Right lobe of liver (tissue), 6 donors: ENCODE measurements around the gene CFTR. TPM values are rescaled to one million over a fixed set of nuclear protein-coding genes. Genes with fewer than 3 reads are reported as not detected.

Experiments used
- ATAC-seq, 4 donors: fragments of 200-7000 bp; cut with Tn5 transposase; one replicate each; pipeline ENCODE4 v1.9.1; 2020; ENCODE audit warnings: mild to moderate bottlenecking in 4 of 4, moderate library complexity in 4 of 4
- DNase-seq, 3 donors: peaks; one replicate each; pipeline ENCODE4 v3.0.0-alpha.2; 2020
- H3K27ac ChIP-seq, 3 donors: fragments of 200-600 bp; one replicate each; pipeline ENCODE4 v1.8.0; 2022
- H3K27me3 ChIP-seq, 2 donors: fragments of 200-600 bp; one replicate each; pipeline ENCODE4 v1.8.0; 2022
- H3K36me3 ChIP-seq, 4 donors: fragments of 200-600 bp; sonication (generic) in 1 of 4; one replicate each; pipeline versions ENCODE4 v1.5.1 to v1.8.0; 2017 to 2022; ENCODE audit warnings: control low read depth in 1 of 4
- H3K4me1 ChIP-seq, 4 donors: fragments of 200-600 bp; sonication (generic) in 1 of 4; one replicate each; pipeline versions ENCODE4 v1.5.1 to v1.8.0; 2017 to 2022; ENCODE audit warnings: control low read depth in 1 of 4
- H3K4me3 ChIP-seq, 3 donors: fragments of 200-600 bp; one replicate each; pipeline ENCODE4 v1.8.0; 2022
- H3K9me3 ChIP-seq, 4 donors: fragments of 200-600 bp; sonication (generic) in 1 of 4; one replicate each; pipeline versions ENCODE4 v1.5.1 to v1.8.0; 2017 to 2022; ENCODE audit warnings: control low read depth in 1 of 4
- POLR2A ChIP-seq: fragments of 450-650 bp; IDR thresholded peaks from one replicate; pipeline ENCODE4 v1.6.1; 2017; ENCODE audit warnings: antibody characterized with exemption, mild to moderate bottlenecking
- WGBS: methylation state at CpG from one replicate; pipeline ENCODE4 v1.1.6; 2018; ENCODE audit warnings: low coverage, low lambda C conversion rate; ENCODE audit not compliant: insufficient coverage; ENCODE audit errors: missing lambda C conversion rate; 5-methylcytosine and 5-hydroxymethylcytosine counted together
- intact Hi-C, 2 donors: fragments of 100-400 bp; cut with DNase I; formaldehyde crosslinking; loops; one replicate each; pipeline versions ENCODE4 v1.11.2 to v1.14.1; 2022
- long read RNA-seq: library from polyadenylated mRNA; unstranded; transcript quantifications from one replicate; pipeline ENCODE4 v2.0.0, GENCODE V29; 2019
- total RNA-seq, 6 experiments: library from RNA; depleted of rRNA in 2 of 6; stranded (reverse); fragments of >200 nt in 2 of 6; fragmentation: NEBNext Ultra II Directional in 3 of 6; extraction: Animal tissue kit (Norgen Biotek cat#: 25700) in 3 of 6; gene quantifications; one replicate each; pipeline versions ENCODE4 v1.1.0 to v1.2.4, GENCODE V29; 2016 to 2023
- TF ChIP-seq, protein P1 (sequence below), 4 donors: fragments of 200-600 bp in 3 of 4; fragments of 450-650 bp in 1 of 4; IDR thresholded peaks; one replicate each; pipeline versions ENCODE4 v1.5.1 to v1.8.0; 2016 to 2022; ENCODE audit warnings: antibody characterized with exemption in 4 of 4, mild to moderate bottlenecking in 2 of 4
- donor health status: DM: no; HTN: yes; CAD: no.
- donor health status: DM: no; HTN: no; CAD: no.
- donor health status: DM: no; HTN: no; CAD: no.
- donor health status: DM: no; HTN: yes; CAD: no.
- donor health status: DM: no; HTN: yes; CAD: no.

Gene CFTR
- 1 to 10 TPM in 4 of 6 experiments, under 1 TPM in 2; 0.50 to 4.5 (median 1.5) TPM for total RNA-seq
- long read RNA-seq = 0 reads

- Histone ChIP-seq H3K4me3 (peak within 1 kb of the TSS in 2 of 3 donors; percentile 24 to 28), H3K27ac (no peak within 1 kb of the TSS), H3K4me1 (peaks cover 0 to 3% (median 0%) of the 10 kb centered on the region in 4 donors), H3K36me3 (no peaks in the 10 kb centered on the region), H3K27me3 (peaks cover 0 to 5% of the 10 kb centered on the region in 2 donors), H3K9me3 (no peaks in the 10 kb centered on the region)
- TF ChIP-seq, protein P1, sequence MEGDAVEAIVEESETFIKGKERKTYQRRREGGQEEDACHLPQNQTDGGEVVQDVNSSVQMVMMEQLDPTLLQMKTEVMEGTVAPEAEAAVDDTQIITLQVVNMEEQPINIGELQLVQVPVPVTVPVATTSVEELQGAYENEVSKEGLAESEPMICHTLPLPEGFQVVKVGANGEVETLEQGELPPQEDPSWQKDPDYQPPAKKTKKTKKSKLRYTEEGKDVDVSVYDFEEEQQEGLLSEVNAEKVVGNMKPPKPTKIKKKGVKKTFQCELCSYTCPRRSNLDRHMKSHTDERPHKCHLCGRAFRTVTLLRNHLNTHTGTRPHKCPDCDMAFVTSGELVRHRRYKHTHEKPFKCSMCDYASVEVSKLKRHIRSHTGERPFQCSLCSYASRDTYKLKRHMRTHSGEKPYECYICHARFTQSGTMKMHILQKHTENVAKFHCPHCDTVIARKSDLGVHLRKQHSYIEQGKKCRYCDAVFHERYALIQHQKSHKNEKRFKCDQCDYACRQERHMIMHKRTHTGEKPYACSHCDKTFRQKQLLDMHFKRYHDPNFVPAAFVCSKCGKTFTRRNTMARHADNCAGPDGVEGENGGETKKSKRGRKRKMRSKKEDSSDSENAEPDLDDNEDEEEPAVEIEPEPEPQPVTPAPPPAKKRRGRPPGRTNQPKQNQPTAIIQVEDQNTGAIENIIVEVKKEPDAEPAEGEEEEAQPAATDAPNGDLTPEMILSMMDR (IDR thresholded peaks at IDR 0.05) = no peak
- TF ChIP-seq POLR2A = no peak
- WGBS = 10% methylated on average over 37 of the region's 45 CpGs
- intact Hi-C loops = no loop called here
- DNase-seq (peak; percentile 22 to 55 (median 47)), ATAC-seq (peak; percentile 49 to 85 (median 58))
Measured at GRCh38 chr7:117479225-117480054, at the start of gene CFTR. TSS of gene CFTR (plus strand) at chr7:117480025. CDS start at chr7:117480095, 70 bp downstream.

- Histone ChIP-seq H3K9me3 (no peaks in the 10 kb centered on the region), H3K27me3 (no peaks in the 10 kb centered on the region), H3K4me3 (no peak overlapping the region), H3K36me3 (no peaks in the 10 kb centered on the region), H3K27ac (no peak overlapping the region), H3K4me1 (no peaks in the 10 kb centered on the region)
- DNase-seq (no peak), ATAC-seq (peak in 2 of 4 donors; percentile 33 to 95)
- 52% methylated on average over 2 of the region's 2 CpGs for WGBS
- intact Hi-C loops = no loop called here
- TF ChIP-seq, protein P1 (IDR thresholded peaks at IDR 0.05) = no peak
- TF ChIP-seq POLR2A = no peak
Measured at GRCh38 chr7:117435475-117436043, 44.3 kb upstream of the CFTR start.

DNA sequence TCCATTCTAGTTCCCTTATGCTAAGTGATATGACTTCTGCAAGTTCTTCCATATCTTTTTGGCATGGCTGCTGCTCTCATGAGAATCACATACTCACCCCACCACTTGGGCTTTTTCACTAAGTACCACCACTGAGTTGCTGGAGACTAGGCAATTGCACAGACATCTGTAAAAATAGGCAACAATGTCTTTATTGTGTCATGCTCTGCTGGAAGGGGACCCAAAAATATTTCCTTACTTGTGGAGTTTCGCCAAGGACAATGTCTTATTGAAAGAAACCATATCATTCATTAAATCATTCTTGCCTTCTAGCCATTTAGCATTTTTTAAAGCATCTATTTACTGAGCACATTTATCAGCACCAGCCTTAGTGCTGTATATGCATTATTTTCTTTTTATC, 35.2 kb upstream of the CFTR start:
- H3K27me3 ChIP-seq = no peaks in the 10 kb centered on the region
- ATAC-seq = no peak
- no peaks in the 10 kb centered on the region for H3K4me1 ChIP-seq
- no peak overlapping the region for H3K27ac ChIP-seq
- no peak for DNase-seq
- TF ChIP-seq, protein P1 (IDR thresholded peaks at IDR 0.05) = no peak
- no peak for TF ChIP-seq POLR2A
- intact Hi-C loops = no loop called here
- 53% methylated on average over 1 of the region's 1 CpG for WGBS
- H3K4me3 ChIP-seq = no peak overlapping the region
- H3K9me3 ChIP-seq = no peaks in the 10 kb centered on the region
- H3K36me3 ChIP-seq = no peaks in the 10 kb centered on the region

GRCh38 chr7:117445206-117445605, 34.6 kb upstream of the CFTR start:
- Histone ChIP-seq H3K27ac (no peak overlapping the region), H3K4me3 (no peak overlapping the region), H3K4me1 (no peaks in the 10 kb centered on the region), H3K27me3 (no peaks in the 10 kb centered on the region), H3K36me3 (no peaks in the 10 kb centered on the region), H3K9me3 (no peaks in the 10 kb centered on the region)
- TF ChIP-seq POLR2A = no peak
- TF ChIP-seq, protein P1 (IDR thresholded peaks at IDR 0.05) = no peak
- WGBS = 89% methylated on average over 1 of the region's 1 CpG
- ATAC-seq (no peak), DNase-seq (no peak)
- intact Hi-C loops = no loop called here
